NAMALWA (cell line): Measurements from ENCODE around the gene ALK.

ENCODE experiments used
- DNase-seq: peaks from one replicate; pipeline ENCODE4 v3.0.0-alpha.2; 2015; ENCODE audit warnings: low spot score

ALK gene

GRCh38 chr2:29607038-29607420 is 314.4 kb downstream of the ALK start:
- no peak for DNase-seq

DNA sequence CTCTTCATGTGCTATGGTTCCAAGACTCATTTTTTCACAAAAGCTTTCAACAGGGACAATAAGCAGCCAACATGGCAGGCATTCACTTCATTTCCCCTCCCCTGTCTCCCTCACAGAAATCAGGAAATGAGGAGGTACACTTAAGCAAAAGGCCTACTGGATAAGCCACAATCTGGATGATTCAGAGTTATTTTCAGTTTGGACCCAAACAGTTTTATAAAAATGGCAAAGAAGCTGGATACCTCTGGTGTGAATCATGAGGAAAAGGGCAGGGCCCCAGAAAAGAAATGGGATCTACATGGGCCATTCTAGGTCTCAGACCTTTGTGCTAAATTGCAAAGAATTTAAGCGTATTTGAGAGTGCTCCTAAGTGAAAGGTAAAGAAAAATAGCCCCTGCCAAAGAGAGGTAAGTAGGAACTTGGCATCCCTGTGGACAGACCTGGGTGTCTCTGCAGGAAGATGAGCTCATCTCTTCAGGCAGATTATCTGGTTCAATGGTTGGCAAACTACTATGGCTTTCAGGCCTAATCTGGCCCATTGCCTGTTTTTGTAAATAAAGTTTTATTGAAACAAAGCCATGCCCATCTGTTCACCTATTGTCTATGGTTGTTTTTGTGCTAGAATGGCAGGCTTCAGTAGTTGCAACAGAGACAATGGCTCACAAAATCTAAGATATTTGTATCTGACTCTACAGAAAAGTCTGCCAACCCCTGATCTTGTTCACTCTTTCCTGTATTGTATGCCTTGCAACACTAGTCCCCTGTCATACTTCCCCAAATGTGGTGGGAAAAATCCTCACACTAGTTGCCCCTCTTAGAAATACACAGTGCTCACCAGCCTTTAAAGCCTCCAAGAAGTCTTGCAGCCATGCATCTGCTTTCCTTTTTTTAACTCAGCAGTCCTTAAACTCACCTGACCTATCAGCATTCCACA is 315.0 kb downstream of the ALK start:
- no peak for DNase-seq

DNA sequence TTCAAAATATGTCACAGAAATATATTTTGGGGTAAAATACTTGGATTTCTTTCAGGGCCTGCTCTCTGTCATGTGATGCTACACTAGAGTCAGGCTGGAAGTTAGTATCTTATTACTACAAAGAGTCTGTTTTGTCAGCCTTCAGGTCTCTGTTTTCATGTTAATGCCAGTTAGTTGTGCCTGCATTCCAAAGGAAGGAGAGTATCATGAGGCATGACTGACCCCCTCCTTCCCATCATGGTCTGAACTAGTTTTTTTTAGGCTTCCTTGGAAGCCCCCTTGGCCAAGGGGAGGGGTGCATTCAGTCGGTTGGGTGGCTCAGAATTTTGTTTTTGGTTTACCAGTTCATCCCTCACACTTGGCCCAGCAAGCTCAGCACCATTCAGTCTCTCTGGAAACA is 318.0 kb downstream of the ALK start:
- DNase-seq, result no peak

DNA sequence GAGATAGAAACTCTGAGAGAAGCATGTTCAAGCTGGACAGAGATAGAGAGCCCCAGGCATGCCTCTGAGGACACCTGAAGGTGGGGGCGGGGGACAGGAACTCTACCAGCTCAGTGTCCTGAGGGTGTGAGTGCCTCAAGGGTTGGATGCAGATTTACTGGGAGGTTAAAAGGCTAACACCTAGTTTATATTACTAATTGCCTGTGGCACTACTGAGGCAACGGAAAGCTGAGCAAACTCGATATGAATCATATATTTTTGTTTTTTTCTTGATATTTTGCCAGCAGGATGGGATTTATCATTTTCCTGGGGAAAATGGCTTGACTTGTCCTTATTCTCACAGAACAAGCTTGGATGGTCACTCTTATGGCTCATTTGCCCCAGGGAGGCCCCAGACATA is 319.5 kb downstream of the ALK start:
- DNase-seq, result no peak

GRCh38 chr2:29601321-29601720 is 320.1 kb downstream of the ALK start:
- DNase-seq, result no peak

DNA sequence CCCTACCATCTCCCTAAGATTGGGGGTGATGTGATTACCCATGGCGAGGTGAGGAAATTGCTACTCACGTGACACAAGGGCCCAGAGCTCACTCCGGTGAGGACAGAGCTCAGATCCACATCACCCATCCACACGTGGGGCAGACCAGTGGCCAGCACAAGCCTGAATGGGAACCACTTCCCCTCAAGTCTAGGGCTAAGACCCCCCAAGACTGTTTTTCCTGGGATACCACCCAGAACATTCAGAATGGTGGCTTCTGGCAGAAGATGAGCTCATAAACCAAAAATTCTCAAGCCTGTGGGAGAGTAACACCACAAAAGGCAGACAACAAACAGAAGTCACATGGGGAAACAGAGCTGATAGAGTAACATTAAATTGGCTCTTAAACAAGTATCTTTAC is 321.4 kb downstream of the ALK start:
- no peak for DNase-seq

- no peak for DNase-seq
Observed at GRCh38 chr2:29598978-29599377, 322.4 kb downstream of the ALK start.

GRCh38 chr2:29597035-29597434 is 324.4 kb downstream of the ALK start:
- DNase-seq, result no peak

- DNase-seq, result no peak
Observed at GRCh38 chr2:29596584-29596983, 324.8 kb downstream of the ALK start.

DNA sequence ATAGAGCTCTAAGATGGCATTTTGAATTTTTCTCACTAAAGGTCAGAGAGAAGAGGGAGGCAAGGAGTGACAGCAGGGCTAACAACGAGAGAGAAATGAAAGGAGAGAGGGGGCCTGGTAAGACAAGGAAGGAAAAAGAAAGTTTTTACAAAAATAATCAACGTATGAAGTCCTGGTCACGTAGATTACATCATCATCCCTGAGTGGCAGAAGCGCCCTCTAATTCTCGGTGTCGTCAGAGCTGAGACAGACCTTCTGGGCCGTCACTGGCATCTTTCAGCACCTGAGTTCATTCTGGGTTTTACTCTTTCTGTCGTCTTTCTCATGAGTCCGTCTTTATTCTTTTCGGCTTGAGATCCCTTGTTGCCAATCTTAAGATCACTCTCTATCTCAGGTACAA is 329.8 kb downstream of the ALK start:
- DNase-seq, result no peak

DNA sequence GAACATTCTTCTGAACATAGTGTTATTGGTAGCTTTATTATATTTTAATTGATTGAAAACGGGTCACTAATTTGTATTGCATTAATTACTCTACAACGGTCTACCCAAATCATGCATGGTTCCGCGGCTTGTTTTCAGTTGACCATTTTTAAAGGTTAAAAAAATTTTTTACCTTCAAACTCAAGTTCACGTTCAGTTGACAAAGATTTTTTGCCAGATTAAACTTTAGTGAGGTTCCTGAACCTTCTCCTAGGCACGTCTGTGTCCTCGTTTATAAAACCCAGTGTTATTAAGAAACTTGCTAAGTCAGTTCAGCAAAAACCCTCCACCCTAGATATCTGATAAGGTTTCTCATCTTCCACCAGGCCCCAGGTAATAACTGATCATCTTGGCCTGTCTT is 331.2 kb downstream of the ALK start:
- no peak for DNase-seq

- DNase-seq, result no peak
Observed at GRCh38 chr2:29589440-29590103, 331.8 kb downstream of the ALK start.

GRCh38 chr2:29587402-29588190 is 333.8 kb downstream of the ALK start:
- no peak for DNase-seq

DNA sequence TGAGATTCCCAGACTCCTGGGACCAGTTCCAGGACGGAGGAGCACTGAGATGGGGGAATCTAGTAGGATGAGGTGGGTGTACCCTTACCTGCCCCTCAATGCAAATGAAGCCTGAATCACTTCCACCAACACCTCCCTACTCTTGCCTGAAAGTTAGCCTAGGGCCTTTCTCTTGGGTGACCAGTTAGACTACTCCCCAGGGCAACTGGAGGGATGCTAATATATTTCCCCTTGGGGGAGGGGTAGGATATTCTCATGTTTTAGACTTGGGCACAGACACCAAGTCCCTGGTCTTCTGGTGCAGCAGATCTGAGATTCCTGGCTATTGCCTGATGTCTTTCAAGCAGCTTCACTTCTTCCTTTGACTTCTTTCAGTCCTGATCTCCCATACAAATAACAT is 334.5 kb downstream of the ALK start:
- DNase-seq, result no peak

GRCh38 chr2:29583548-29584156 is 337.7 kb downstream of the ALK start:
- no peak for DNase-seq

DNA sequence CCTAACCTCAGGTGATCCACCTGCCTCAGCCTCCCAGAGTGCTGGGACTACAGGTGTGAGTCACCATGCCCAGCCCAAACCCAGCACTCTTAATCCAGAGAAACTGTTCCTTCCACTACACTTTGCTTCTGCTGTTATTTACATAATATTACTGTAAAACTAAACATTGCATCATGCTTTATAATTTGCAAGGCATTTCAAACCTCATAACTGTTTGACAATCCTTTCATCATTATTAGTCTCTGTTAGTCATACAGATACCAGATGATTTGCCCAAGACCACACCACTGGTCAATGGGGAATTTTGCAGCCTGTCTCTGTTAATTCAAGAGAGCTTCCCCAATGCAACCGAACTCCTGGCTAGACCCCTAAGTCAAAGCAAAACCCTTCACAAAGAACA is 338.3 kb downstream of the ALK start:
- no peak for DNase-seq

DNA sequence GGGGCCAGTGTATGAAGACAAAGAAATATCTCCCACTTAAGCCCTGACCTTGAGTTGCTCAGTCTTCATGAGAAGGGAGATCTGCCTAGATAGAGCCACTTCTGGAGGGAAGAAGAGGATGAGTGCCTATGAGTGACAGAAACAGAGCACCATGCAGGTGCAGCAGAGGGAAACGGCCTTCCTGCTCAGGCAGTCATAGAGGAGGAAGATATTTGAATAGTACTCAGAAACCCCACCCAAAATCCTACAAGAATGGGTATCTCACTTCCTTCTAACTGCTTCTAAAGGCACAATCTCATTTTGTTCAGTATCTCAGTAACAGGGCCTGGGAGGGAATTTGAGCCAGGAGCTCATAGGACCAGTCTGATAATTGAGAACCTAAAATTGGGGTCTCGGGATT is 339.3 kb downstream of the ALK start:
- peak; percentile 3 for DNase-seq

DNA sequence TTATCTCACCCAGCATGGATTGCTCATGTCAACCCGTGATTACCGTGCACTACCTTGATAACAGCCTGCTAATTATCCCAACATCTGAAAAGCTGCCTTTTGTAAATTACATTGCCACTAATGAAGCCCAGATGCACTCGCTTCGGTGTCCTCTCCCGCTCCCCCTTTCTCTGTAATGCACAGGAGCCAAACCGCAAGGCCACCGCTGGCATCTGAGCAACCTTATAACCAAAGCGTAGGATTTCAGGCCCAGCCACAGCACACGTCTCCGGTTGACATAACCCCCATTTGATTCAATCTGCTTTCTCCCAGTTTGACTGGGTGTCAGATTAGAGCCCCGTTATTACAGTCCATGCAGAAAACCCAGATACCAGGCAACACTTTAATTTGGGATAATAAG is 341.2 kb downstream of the ALK start:
- no peak for DNase-seq

DNA sequence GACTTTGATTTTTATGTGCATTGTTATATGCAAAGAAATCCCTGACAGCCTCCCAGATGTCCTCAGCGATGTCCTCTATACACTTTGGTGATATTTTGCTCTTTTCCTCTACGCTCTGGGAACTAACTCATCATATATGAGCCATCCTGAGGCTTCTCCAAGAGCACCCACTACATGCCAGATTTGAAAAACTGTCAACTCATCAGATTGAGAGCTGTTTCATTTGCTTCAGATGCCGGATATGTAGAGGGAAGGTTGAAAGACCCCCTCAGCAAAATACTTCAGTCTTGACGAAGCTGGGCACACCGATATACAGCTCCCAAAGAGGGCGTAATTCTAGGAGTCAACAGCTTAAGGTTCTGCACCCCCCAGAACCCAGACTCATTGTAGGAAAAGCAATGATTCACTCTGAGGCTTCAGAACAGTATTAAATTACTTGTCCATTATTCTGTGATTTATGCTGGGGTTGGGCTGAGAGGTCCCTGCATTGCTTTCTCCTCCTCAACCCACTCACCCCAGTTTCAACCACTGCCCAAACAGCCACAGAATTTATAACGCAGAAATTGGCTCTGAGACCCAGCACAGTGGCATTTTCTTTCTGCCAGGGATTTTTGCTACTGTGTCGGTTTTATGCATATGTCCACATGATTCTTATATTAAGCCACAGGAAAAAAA is 341.8 kb downstream of the ALK start:
- DNase-seq, result no peak

DNA sequence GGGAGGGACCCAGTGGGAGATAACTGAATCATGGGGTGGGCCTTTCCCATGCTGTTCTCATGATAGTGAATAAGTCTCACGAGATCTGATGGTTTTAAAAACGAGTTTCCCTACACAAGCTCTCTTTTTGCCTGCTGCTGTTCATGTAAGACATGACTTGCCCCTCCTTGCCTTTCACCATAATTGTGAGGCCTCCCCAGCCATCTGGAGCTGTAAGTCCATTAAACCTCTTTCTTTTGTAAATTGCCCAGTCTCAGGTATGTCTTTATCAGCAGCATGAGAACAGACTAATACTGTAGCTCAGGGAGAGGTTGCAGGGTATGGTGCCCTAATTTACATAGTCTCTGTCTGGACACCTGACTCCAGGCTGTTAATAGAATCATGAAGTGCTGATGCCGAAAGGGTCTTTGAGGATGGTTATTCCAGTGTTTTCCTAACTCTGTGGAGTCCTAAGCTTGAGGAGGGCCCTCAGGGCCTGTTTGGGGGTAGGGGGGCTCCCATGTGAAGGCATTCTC is 343.2 kb downstream of the ALK start:
- no peak for DNase-seq

DNA sequence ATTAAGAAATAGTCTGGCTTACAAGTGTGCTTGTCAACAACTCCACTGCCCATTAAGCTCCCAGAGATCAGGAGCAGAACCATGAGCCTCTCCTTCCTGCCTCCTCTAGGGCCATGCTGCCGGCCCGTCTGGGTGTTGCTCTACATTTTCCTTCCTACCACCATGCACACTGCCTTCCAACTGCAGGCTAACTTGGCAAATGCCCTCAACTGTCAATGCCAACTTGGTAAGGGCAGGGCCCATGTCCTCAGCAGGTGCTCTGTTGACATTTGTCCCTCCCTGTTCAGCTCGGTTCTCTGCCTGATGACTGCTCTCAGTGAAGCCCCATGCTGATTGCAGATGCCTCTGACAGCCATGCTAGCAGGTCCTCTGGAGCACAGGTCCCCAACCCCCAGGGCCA is 345.2 kb downstream of the ALK start:
- no peak for DNase-seq
